Stimulated activated CD4-positive, alpha-beta T cell treated with anti-CD3 and anti-CD28 coated beads, Interleukin-15, amount 100 ng/mL, for 48 hours (primary cell): ENCODE data around the gene ALG12.

ENCODE experiments used
- DNase-seq, 2 donors: peaks; one replicate each; pipeline ENCODE4 v3.0.0-alpha.2; 2020; ENCODE audit warnings: low read depth in 2 of 2

The ALG12 gene

GRCh38 chr22:49889071-49889470 lies 29.2 kb downstream of the ALG12 start:
- DNase-seq: no peak

DNA sequence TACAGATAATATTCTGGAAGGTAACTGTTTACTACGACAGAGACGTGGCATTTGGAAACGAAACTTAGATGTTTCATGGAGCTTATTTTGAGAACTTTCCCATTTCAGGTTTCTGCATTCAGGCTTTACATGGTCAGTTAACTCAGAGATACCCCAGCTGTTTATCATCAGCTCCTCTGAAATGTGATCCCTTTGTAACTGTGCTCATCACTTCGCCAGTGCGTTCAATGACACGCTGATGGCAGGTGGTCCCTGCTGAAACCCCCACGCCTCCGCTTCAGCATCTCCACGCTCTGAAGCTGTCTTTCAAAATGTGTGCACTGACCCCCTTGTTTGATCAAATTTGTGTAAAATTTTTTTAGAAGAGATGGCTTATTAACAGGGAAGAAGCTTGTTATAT lies 30.5 kb downstream of the ALG12 start:
- no peak for DNase-seq

DNA sequence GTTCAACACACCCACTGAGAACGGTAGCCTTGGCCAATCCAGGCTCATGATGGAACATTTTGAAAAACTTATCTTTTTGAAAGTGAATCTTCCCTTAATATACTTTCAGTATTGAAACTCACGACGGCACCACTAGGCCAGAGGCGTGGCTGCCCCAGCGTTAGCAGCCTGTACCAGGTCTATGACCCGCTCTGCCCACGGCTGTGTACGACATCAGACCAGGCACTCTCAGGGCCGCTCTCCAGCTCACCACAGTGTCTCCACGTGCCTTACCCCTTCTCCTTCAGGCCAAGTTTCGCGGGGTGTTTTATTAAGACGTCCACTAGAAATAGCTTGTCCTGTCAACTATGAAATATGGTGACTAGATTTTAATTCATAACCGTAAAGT lies 31.2 kb downstream of the ALG12 start:
- DNase-seq: no peak

DNA sequence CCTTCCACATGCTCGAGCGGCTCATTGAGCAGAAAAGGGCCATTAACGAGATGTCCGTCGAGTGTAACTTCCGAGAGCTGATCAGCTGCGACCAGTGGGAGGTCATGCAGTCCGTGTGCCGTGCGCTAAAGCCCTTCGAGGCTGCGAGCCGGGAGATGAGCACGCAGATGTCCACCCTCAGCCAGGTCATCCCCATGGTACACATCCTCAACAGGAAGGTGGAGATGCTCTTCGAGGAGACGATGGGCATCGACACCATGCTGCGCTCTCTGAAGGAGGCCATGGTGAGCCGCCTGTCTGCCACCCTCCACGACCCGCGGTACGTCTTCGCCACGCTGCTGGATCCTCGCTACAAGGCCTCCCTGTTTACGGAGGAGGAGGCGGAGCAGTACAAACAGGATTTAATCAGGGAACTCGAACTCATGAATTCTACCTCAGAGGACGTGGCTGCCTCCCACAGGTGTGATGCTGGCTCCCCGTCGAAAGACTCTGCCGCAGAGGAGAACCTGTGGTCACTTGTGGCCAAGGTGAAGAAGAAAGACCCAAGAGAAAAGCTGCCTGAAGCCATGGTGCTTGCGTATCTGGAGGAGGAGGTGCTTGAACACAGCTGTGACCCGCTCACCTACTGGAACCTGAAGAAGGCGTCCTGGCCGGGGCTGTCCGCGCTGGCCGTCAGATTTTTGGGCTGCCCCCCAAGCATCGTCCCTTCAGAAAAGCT lies 31.7 kb downstream of the ALG12 start:
- DNase-seq: no peak

GRCh38 chr22:49885881-49886280 lies 32.4 kb downstream of the ALG12 start:
- no peak for DNase-seq

DNA sequence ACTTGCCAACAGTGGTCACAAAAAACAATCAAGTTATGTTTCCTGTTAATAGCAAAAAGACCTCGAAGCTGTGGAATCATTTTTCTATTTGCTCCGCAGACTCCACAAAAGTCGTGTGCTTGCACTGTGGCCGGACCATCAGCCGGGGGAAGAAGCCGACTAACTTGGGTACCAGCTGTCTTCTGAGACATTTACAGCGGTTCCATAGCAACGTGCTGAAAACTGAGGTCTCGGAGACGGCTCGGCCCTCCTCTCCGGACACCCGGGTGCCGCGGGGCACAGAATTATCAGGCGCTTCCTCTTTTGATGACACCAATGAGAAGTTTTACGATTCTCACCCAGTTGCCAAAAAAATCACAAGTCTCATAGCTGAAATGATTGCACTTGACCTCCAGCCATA lies 33.0 kb downstream of the ALG12 start:
- DNase-seq: no peak

- DNase-seq: no peak
These were observed 33.6 kb downstream of the ALG12 start for GRCh38 chr22:49884503-49885260.

- DNase-seq: no peak
These were observed 34.2 kb downstream of the ALG12 start for GRCh38 chr22:49884075-49884474.

GRCh38 chr22:49883294-49883640 lies 35.0 kb downstream of the ALG12 start:
- DNase-seq: no peak

GRCh38 chr22:49882519-49883293 lies 35.5 kb downstream of the ALG12 start:
- DNase-seq: no peak

- no peak for DNase-seq
These were observed 36.4 kb downstream of the ALG12 start for GRCh38 chr22:49881856-49882255.

- DNase-seq: no peak
These were observed 38.0 kb downstream of the ALG12 start for GRCh38 chr22:49880281-49880680.

DNA sequence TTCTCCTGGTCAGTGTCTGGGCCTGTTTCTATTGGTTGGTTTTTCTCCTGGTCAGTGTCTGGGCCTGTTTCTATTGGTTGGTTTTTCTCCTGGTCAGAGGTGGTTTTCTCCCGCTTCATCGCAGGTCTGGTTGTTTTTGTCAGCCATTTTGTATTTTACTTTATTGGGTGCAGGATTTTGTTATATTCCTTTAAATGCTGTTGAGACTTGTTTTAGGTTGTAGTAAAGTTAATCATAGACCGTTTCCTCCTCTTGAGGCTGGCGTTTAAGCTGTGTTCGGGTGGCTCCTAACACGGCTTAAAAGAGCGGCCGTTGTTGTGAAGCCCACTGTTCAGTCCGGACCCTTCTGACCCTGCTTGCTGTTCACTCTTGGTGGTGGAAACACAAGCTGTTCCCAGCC lies 38.4 kb downstream of the ALG12 start:
- no peak for DNase-seq

DNA sequence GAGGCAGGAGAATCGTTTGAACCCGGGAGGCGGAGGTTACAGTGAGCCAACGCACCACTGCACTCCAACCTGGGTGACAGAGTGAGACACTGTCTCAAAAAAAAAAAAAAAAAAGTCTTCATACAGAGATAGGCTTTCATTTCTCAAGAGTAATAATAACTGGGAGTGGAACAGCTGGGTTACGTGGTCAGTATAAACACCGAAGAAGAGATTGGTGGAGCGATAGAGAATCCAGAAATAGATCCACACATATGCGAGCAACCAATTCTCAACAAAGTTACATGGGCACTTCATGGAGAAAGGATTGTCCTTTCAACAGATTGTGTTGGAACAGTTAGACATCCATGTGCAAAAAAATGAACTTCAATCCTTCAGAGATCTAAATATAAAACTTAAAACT lies 40.0 kb downstream of the ALG12 start:
- DNase-seq: no peak

- DNase-seq: no peak
These were observed 40.6 kb downstream of the ALG12 start for GRCh38 chr22:49877642-49878041.

- no peak for DNase-seq
These were observed 44.9 kb downstream of the ALG12 start for GRCh38 chr22:49873228-49873940.

DNA sequence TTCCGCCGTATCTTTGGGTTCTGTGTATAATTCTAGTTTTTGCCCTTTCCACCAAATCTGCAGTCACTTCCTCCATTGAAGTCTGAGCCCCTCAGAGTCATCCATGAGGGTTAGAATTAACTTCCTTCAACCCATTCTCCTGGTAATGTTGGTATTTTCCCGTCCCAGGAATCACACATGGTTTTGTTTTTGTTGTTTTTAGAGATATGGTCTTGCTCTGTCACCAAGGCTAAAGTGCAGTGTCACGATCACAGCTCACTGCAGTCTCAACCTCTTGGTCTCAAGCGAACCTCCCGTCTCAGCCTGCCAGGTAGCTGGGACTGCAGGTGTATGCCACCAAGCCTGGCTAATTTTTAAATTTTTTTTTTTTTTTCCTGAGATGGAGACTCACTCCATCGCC lies 45.9 kb downstream of the ALG12 start:
- DNase-seq: no peak

DNA sequence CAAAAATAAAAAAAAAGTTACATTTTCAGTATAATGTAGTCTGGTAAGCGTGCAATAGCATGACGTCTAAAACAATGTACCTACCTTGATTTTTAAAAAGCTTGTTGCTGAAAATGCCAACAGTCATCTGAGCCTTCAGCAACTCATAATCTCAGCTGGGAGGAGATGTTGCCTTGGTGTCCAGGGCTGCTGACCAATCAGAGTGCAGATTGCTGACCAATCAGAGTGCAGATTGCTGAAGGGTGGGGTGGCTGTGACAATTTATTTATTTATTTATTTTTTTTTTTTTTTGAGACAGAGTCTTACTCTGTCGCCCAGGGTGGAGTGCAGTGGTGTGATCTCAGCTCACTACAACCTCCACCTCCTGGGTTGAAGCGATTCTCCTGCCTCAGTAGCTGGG lies 46.8 kb downstream of the ALG12 start:
- DNase-seq: no peak

DNA sequence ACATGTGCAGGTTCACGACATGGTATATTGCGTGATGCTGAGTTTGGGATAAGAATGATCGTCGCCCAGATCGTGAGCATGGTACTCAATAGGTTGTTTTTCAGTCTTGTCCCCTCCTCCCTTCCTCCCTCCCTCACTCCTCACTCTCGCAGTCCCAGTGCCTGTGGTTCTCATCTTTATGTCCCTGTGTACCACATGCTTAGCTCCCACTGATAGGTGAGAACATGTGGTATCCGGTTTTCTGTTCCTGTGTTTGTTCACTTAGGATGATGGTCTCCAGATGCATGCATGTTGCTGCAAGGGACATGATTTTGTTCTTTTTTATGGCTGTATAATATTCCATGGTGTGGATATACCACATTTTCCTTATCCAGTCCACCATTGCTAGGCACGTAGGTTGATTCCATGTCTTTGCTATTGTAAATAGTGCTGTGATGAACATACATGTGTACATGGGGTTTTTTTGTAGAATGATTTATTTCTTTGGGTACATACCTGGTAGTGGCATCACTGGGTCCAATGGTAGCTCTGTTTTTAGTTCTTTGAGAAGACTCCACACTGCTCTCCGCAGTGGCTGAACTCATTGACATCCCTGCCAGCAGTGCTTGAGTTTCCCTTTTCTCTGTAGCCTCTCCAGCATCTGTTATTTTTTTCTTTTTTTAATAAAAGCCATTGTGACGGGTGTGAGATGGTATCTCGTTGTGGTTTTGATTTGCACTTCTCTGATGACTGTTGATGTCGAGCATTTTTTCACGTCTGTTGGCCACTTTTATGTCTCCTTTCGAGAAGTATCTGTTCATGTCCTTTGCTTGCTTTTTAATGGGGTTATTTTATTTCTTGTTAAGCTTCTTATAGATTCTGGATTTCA lies 48.2 kb downstream of the ALG12 start:
- DNase-seq: no peak

DNA sequence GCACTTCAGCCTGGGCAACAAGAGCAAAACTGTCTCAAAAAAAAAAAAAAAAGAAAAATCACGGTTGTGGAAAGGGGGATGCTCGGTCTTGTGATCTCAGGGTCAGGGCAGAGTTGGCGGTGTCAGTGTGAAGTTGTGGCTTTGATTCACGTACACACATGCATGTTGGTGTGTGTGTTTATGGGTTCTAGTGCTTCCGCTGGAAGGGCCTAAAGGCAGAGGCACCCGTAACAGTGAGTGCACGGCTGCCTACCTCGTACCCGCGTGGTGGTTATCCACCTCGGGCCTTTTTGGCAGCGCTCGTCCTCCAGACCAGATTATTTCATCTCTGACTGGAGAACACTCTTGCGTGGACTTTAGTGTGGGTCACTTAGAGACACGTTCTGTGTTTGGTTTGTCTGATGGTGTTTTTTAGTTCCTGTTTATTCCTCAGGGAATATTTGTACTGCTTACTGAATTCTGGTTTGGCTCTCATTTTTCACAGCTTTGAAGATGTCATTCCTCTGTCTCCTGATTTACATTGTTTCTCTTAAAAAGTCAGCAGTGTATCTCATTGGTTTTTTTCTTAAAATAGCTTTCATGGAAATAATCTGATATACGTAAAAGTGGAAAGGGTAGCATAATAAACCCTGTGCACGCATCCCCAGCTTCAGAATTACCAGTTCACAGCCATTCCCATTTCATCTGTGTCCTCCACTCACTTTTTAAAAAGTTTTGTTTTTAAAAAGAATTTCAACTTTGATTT lies 49.0 kb downstream of the ALG12 start:
- no peak for DNase-seq
